HEK293 (cell line): ENCODE results near the gene DNMT3B.

Experiments
- CTCF ChIA-PET: fragments of 350-600 bp; formaldehyde crosslinking; extraction: SDS; loops from one replicate; lab custom pipeline; 2021; ENCODE audit warnings: antibody characterized with exemption; lab: Yijun Ruan, JAX
- POLR2A ChIA-PET: fragments of 300-600 bp; formaldehyde crosslinking; extraction: SDS; loops from one replicate; lab custom pipeline; 2020; ENCODE audit warnings: antibody characterized with exemption, inconsistent platforms; lab: Yijun Ruan, JAX
- H3K27ac ChIP-seq: fragments of 200-500 bp; sonication (Bioruptor generic); 2 replicates; pipeline ENCODE4 v1.5.1; 2014; ENCODE audit warnings: low read depth, low read length, control low read depth, inconsistent platforms; ENCODE audit errors: extremely low read depth
- H3K36me3 ChIP-seq, 2 experiments: fragments of 200-500 bp in 1 of 2; sonication (Bioruptor generic) in 1 of 2; 1 replicate in 1 of 2; 2 replicates in 1 of 2; pipeline ENCODE4 v1.5.1; 2014 to 2017; ENCODE audit warnings: inconsistent platforms in 2 of 2, low read length in 2 of 2; ENCODE audit not compliant: control insufficient read depth in 2 of 2, insufficient read depth in 1 of 2
- H3K4me1 ChIP-seq: fragments of 200-500 bp; sonication (Bioruptor generic); 2 replicates; pipeline ENCODE4 v1.5.1; 2014; ENCODE audit warnings: mild to moderate bottlenecking, low read length, inconsistent platforms; ENCODE audit not compliant: control insufficient read depth, insufficient read depth
- H3K4me3 ChIP-seq: 2 replicates; pipeline ENCODE4 v1.5.1; 2011; ENCODE audit warnings: low read depth, mild to moderate bottlenecking, control low read depth, low read length, moderate library complexity
- H3K9me3 ChIP-seq: fragments of 200-500 bp; sonication (Bioruptor generic); 2 replicates; pipeline ENCODE4 v1.5.1; 2014; ENCODE audit warnings: low read depth, low read length, inconsistent platforms; ENCODE audit not compliant: control insufficient read depth, insufficient read depth
- AEBP2 ChIP-seq: fragments of 450-650 bp; formaldehyde crosslinking; IDR thresholded peaks from 2 replicates; pipeline ENCODE4 v1.5.1; 2016; ENCODE audit warnings: missing biosample characterization, missing genetic modification characterization, borderline replicate concordance
- BCL11B ChIP-seq: fragments of 450-650 bp; formaldehyde crosslinking; IDR thresholded peaks from 2 replicates; pipeline ENCODE4 v1.5.1; 2016; ENCODE audit warnings: low read depth, missing biosample characterization, missing genetic modification characterization
- OSR2 ChIP-seq: fragments of 450-650 bp; formaldehyde crosslinking; IDR thresholded peaks from 2 replicates; pipeline ENCODE4 v1.5.1; 2016; ENCODE audit warnings: missing biosample characterization, missing genetic modification characterization
- REST ChIP-seq: fragments of 450-650 bp; formaldehyde crosslinking; IDR thresholded peaks from 2 replicates; pipeline ENCODE4 v1.5.1; 2016; ENCODE audit warnings: missing biosample characterization, missing genetic modification characterization
- SALL2 ChIP-seq: fragments of 450-650 bp; formaldehyde crosslinking; IDR thresholded peaks from 2 replicates; pipeline ENCODE4 v1.5.0; 2017; ENCODE audit warnings: missing biosample characterization, mild to moderate bottlenecking, missing genetic modification characterization, borderline replicate concordance
- YY1 ChIP-seq: fragments of 450-650 bp; formaldehyde crosslinking; IDR thresholded peaks from 2 replicates; pipeline ENCODE4 v1.5.1; 2018; ENCODE audit warnings: missing biosample characterization, missing genetic modification characterization
- ZNF112 ChIP-seq: fragments of 450-650 bp; formaldehyde crosslinking; IDR thresholded peaks from 2 replicates; pipeline ENCODE4 v1.5.0; 2017; ENCODE audit warnings: missing biosample characterization, missing genetic modification characterization
- ZNF138 ChIP-seq: fragments of 450-650 bp; formaldehyde crosslinking; IDR thresholded peaks from 2 replicates; pipeline ENCODE4 v1.5.1; 2016; ENCODE audit warnings: missing biosample characterization, missing genetic modification characterization, borderline replicate concordance
- ZNF2 ChIP-seq: fragments of 450-650 bp; formaldehyde crosslinking; IDR thresholded peaks from 2 replicates; pipeline ENCODE4 v1.5.1; 2016; ENCODE audit warnings: missing biosample characterization, missing genetic modification characterization
- ZNF518A ChIP-seq: fragments of 450-650 bp; formaldehyde crosslinking; conservative IDR thresholded peaks from 2 replicates; pipeline ENCODE4 v1.5.1; 2016; ENCODE audit warnings: low read depth, missing biosample characterization, missing genetic modification characterization
- ZNF560 ChIP-seq: fragments of 450-650 bp; formaldehyde crosslinking; IDR thresholded peaks from 2 replicates; pipeline ENCODE4 v1.5.1; 2017; ENCODE audit warnings: missing biosample characterization, missing genetic modification characterization, borderline replicate concordance
- ZNF785 ChIP-seq: fragments of 450-650 bp; formaldehyde crosslinking; IDR thresholded peaks from 2 replicates; pipeline ENCODE4 v1.5.1; 2016; ENCODE audit warnings: missing biosample characterization, missing genetic modification characterization
- TF ChIP-seq, protein P1 (sequence below): fragments of 450-650 bp; IDR thresholded peaks from 2 replicates; pipeline ENCODE4 v1.5.1; 2018; ENCODE audit warnings: missing biosample characterization, mild to moderate bottlenecking, missing genetic modification characterization
- TF ChIP-seq, protein P2 (sequence below): fragments of 450-650 bp; formaldehyde crosslinking; IDR thresholded peaks from 2 replicates; pipeline ENCODE4 v1.5.1; 2016; ENCODE audit warnings: missing biosample characterization, missing genetic modification characterization
- TF ChIP-seq, protein P3 (sequence below): fragments of 450-650 bp; formaldehyde crosslinking; IDR thresholded peaks from 2 replicates; pipeline ENCODE4 v1.5.1; 2016; ENCODE audit warnings: missing biosample characterization, missing genetic modification characterization
- TF ChIP-seq, protein P4 (sequence below): fragments of 450-650 bp; formaldehyde crosslinking; IDR thresholded peaks from 2 replicates; pipeline ENCODE4 v1.5.1; 2017; ENCODE audit warnings: missing biosample characterization, missing genetic modification characterization

Gene DNMT3B

GRCh38 chr20:32784369-32785080 lies 22.3 kb downstream of the DNMT3B start:
- TF ChIP-seq ZNF785 (tag by site-specific recombination) (no peak), ZNF560 (no peak), ZNF112 (no peak), BCL11B (tag by site-specific recombination) (no peak), SALL2 (tag by site-specific recombination) (no peak), ZNF138 (tag by site-specific recombination) (no peak), OSR2 (tag by site-specific recombination) (no peak), ZNF2 (tag by site-specific recombination) (no peak), REST (no peak), AEBP2 (tag by site-specific recombination) (no peak), YY1 (no peak), ZNF518A (tag by site-specific recombination) (no peak)
- TF ChIP-seq, protein P1, sequence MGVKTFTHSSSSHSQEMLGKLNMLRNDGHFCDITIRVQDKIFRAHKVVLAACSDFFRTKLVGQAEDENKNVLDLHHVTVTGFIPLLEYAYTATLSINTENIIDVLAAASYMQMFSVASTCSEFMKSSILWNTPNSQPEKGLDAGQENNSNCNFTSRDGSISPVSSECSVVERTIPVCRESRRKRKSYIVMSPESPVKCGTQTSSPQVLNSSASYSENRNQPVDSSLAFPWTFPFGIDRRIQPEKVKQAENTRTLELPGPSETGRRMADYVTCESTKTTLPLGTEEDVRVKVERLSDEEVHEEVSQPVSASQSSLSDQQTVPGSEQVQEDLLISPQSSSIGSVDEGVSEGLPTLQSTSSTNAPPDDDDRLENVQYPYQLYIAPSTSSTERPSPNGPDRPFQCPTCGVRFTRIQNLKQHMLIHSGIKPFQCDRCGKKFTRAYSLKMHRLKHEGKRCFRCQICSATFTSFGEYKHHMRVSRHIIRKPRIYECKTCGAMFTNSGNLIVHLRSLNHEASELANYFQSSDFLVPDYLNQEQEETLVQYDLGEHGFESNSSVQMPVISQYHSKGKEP (tag by site-specific recombination): no peak
- TF ChIP-seq, protein P2, sequence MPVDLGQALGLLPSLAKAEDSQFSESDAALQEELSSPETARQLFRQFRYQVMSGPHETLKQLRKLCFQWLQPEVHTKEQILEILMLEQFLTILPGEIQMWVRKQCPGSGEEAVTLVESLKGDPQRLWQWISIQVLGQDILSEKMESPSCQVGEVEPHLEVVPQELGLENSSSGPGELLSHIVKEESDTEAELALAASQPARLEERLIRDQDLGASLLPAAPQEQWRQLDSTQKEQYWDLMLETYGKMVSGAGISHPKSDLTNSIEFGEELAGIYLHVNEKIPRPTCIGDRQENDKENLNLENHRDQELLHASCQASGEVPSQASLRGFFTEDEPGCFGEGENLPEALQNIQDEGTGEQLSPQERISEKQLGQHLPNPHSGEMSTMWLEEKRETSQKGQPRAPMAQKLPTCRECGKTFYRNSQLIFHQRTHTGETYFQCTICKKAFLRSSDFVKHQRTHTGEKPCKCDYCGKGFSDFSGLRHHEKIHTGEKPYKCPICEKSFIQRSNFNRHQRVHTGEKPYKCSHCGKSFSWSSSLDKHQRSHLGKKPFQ (tag by site-specific recombination): no peak
- TF ChIP-seq, protein P3, sequence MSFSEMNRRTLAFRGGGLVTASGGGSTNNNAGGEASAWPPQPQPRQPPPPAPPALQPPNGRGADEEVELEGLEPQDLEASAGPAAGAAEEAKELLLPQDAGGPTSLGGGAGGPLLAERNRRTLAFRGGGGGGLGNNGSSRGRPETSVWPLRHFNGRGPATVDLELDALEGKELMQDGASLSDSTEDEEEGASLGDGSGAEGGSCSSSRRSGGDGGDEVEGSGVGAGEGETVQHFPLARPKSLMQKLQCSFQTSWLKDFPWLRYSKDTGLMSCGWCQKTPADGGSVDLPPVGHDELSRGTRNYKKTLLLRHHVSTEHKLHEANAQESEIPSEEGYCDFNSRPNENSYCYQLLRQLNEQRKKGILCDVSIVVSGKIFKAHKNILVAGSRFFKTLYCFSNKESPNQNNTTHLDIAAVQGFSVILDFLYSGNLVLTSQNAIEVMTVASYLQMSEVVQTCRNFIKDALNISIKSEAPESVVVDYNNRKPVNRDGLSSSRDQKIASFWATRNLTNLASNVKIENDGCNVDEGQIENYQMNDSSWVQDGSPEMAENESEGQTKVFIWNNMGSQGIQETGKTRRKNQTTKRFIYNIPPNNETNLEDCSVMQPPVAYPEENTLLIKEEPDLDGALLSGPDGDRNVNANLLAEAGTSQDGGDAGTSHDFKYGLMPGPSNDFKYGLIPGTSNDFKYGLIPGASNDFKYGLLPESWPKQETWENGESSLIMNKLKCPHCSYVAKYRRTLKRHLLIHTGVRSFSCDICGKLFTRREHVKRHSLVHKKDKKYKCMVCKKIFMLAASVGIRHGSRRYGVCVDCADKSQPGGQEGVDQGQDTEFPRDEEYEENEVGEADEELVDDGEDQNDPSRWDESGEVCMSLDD (tag by site-specific recombination): no peak
- TF ChIP-seq, protein P4, sequence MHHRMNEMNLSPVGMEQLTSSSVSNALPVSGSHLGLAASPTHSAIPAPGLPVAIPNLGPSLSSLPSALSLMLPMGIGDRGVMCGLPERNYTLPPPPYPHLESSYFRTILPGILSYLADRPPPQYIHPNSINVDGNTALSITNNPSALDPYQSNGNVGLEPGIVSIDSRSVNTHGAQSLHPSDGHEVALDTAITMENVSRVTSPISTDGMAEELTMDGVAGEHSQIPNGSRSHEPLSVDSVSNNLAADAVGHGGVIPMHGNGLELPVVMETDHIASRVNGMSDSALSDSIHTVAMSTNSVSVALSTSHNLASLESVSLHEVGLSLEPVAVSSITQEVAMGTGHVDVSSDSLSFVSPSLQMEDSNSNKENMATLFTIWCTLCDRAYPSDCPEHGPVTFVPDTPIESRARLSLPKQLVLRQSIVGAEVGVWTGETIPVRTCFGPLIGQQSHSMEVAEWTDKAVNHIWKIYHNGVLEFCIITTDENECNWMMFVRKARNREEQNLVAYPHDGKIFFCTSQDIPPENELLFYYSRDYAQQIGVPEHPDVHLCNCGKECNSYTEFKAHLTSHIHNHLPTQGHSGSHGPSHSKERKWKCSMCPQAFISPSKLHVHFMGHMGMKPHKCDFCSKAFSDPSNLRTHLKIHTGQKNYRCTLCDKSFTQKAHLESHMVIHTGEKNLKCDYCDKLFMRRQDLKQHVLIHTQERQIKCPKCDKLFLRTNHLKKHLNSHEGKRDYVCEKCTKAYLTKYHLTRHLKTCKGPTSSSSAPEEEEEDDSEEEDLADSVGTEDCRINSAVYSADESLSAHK (tag by site-specific recombination): no peak
- TF ChIP-seq, all 188 proteins: peak for 0
- no peaks in the 10 kb centered on the region for H3K9me3 ChIP-seq
- CTCF ChIA-PET: interaction anchor here (0.7 to 1.9 kb wide), 5 partner anchors 9 to 118 kb away, joined by 3 to 9 read pairs (median 5); partner anchors contain the start of gene C20orf203
- POLR2A ChIA-PET: no interaction called here
- H3K36me3 ChIP-seq: peaks cover 4 to 81% of the 10 kb centered on the region in 2 experiments; a peak in 2 of 3 replicates
- H3K4me1 ChIP-seq: no peaks in the 10 kb centered on the region
- no peak overlapping the region for H3K27ac ChIP-seq
- no peak overlapping the region for H3K4me3 ChIP-seq
